NCI-H2171 treated with DMSO at 0.1 percent for 48 hours (cell line): ENCODE data around the gene KDM4B.

Source experiments
- DNase-seq: peaks from one replicate; lab custom pipeline; 2025; lab: John Stamatoyannopoulos, UW

The KDM4B gene

DNA sequence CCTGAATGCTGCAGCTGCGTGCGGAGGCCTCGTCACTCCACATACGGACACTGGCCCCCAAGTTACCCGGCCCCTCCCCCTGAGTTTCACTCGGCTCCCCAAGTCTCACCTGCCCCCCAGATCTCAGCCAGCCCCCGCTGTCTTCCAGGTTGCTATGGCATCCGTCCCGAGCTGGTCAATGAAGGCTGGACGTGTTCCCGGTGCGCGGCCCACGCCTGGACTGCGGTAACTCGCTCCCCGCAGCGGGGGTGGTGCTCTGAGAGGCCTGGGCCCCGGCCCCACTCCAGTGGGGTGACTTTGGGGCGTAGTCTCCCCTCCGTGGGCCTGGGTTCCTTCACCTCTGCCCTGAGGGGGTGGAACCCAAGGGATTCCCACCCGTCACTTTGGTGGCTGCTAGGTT lies 168.2 kb downstream of the KDM4B start:
- DNase-seq: no peak

GRCh38 chr19:5137571-5138124 lies 168.7 kb downstream of the KDM4B start:
- no peak for DNase-seq

DNA sequence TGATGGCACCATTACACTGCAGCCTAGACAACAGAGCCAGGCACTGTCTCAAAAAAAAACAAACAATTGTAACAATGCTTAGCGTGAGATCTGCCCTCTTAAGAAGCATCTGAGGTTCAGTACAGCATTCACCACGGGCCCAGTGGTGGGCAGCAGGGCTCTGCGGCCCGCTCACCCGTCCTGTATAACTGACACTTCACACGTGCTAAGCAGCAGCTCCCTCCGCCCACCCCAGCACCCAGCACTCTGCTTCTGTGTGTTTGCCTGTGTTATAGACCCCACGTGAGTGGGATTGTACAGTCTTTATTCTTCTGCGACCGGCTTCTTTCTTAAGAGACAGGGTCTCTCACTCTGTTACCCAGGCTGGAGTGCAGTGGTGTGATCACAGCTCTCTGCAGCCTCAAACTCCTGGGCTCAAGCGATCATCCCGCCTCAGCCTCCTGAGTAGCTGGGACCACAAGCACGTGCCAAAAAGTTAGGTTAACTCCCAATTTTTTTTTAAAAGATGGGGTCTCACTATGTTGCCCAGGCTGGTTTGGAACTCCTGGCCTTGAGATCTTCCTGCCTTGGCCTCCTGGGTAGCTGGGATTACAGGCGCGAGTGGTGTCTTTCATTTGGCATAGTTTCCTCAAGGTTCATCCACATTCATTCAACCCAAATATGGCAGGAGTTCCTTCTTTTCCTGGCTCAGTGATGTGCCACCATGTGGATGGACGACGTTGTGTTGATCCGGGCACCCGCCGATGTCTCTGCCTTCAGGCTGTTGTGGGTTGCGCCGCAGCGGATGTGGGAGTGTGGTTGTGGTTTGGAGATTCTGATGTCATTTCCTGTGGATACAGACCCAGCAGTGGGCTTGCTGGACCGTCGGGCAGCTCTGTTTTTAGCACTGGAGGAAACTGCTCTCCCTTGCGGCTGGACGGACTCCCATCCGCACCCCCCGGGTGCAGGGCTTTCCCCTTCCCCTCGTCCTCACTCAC lies 170.0 kb downstream of the KDM4B start:
- no peak for DNase-seq

DNA sequence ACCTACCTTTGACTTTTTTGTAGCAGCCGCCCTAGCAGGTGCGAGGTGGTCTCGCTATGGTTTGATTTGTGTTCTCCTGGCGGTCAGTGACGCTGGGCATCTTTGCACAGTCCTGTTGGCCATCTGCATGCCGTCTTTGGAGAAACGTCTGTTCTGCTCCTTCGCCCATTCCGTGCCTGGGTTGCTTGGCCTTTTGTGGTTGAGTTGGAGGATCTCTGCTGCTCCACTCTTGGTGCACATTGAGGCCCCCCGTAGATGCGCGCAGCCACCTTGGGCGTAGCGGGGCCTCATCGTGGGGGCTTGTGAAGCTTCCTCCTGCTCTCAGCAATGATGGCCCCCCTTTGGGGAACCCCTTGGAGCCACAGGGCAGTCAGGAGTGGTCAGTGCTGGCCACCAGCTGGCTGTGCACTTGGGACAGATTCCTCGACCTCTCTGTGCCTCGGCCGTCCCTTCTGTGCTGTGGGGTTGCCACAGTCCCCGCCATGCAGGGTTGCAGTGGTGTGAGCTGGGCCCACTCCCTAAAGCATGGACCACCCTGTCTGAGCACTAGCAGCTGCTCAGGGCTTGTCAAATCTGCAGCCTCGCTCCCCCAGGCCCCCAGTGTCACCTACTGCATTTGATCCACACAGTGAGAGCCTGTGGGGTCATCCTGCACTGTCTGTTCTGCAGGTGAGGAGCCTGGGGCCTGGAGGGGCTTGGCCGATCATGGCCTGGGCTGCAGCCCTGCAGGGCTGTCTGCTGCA lies 170.8 kb downstream of the KDM4B start:
- DNase-seq: no peak

GRCh38 chr19:5141129-5141849 lies 172.4 kb downstream of the KDM4B start:
- no peak for DNase-seq

DNA sequence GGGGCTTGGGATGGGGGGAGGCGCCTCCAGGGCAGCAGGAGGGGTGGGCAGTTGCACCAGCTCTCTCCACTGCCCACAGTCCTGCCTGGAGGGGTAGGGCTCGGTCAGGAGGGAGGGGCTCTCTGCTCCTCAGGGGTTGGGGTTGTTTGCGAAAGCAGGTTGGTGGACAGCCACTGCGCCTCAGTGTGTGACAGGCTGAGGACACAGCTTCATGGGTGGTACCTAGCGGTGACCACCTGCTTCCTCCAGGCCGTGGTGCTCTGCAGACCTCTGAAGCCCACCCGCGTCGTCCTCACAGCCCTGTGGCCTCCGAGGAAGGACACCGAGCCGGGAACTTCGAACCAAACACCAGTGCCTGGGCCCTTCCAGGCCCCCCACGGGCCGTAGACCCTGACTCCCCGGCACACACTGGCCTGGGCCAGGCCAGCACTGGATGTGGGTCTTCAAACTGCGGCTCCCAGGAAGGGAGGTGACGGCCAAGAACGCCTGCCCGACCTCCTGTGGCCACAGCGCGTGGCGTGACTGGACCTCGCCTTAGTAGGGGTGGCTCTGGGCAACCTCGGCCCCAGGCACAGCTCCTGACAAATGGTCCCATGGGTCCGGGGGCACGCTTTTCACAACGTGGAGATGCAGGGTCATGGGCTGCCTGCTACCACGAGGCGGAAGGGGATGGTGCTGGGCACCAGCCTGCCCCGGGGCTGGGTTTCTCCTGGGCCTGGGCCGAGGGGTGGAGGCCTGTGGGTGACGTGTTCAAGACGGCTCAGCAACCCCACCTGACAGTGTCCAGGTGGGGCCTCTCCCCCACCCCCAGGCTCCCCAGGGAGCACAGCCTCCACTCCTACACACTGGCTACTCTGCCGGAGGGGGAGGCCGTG lies 173.2 kb downstream of the KDM4B start:
- DNase-seq: no peak

DNA sequence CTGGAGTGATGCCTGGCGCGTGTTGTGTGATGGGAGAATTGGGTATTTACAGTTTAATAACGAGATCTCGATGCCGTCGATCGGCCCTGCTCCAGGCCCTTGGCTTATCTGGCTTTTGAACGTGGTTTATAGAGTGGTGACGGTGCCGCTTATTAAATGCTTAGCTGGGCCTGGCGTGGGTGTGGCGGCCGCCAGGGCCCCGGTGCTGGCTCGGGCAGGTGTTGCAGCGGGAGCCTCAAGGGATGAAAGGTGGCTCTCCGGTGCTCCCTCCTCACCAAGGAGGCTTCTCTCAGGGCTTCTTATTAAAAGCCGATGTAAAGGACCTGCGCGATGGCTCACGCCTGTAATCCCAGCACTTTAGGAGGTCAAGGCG lies 173.8 kb downstream of the KDM4B start:
- DNase-seq: no peak

DNA sequence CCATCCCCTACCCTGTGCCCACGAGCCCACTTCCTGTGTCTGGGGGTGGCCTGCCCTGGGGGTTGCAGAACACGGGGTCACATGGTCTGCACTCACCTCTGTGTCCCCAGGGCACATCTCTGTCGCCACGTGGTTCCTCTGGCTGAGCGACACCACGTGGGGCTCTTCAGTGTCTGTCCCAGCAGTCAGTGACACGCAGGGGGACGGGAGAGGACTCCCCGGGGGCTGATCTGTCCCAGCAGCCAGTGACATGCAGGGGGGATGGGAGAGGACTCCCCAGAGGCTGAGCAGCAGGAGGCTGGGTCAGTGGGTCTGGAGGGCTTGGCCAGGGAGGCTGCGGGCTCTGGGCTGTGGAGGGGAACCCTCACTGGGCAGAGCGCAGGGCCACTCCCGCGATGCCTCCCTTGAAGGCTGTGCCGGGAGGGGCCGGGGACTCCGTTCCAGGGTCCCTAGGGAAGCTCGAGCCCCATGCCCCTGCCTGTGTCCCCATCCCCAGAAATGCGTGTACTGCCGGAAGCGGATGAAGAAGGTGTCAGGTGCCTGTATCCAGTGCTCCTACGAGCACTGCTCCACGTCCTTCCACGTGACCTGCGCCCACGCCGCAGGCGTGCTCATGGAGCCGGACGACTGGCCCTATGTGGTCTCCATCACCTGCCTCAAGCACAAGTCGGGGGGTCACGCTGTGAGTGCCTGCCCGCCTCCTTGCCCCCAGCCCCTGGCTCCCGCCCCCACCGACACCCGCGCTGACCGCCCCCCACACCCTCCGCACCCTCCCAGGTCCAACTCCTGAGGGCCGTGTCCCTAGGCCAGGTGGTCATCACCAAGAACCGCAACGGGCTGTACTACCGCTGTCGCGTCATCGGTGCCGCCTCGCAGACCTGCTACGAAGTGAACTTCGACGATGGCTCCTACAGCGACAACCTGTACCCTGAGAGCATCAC lies 174.8 kb downstream of the KDM4B start:
- DNase-seq: no peak

GRCh38 chr19:5144545-5145179 lies 175.7 kb downstream of the KDM4B start:
- no peak for DNase-seq

GRCh38 chr19:5145521-5146511 lies 176.9 kb downstream of the KDM4B start:
- DNase-seq: no peak

DNA sequence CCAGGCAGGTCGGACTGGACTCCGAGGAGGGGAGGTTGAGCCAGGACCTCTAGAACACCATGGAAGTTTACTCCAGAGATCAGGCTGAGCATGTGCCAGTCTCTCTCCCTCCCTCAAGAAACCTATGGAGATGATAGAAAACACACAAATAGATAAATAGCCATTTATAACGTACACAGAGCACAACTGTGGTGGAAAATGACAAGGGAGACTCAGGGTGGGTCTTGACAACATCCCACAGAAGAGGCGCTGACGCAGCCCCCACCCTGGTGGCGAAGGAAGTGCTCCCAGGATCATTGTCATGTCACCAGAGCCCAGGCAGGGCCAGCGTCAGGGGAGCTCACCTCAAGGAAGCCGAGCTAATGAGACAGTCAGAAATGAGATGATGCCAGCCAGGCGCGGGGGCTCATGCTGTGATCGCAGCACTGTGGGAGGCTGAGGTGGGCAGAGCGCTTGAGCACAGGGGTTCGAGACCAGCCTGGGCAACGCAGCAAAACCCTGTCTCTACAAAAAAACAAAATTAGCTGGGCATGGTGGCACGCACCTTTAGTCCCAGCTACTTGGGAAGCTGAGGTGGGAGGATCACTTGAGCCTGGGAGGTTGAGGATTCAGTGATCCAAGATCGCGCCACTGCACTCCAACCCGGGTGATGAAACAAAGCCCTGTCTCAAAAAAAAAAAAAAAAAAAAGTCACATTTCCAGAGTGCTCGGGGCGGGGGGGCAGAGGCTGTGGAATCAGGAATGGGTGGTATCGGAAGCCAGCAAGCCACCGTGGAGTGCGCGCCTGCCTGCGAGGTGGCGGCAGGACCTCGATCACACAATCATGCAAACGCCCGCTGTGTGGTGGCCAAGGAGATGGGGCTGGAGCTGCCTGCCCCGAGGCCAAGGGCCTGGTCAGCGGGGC lies 178.4 kb downstream of the KDM4B start:
- no peak for DNase-seq

DNA sequence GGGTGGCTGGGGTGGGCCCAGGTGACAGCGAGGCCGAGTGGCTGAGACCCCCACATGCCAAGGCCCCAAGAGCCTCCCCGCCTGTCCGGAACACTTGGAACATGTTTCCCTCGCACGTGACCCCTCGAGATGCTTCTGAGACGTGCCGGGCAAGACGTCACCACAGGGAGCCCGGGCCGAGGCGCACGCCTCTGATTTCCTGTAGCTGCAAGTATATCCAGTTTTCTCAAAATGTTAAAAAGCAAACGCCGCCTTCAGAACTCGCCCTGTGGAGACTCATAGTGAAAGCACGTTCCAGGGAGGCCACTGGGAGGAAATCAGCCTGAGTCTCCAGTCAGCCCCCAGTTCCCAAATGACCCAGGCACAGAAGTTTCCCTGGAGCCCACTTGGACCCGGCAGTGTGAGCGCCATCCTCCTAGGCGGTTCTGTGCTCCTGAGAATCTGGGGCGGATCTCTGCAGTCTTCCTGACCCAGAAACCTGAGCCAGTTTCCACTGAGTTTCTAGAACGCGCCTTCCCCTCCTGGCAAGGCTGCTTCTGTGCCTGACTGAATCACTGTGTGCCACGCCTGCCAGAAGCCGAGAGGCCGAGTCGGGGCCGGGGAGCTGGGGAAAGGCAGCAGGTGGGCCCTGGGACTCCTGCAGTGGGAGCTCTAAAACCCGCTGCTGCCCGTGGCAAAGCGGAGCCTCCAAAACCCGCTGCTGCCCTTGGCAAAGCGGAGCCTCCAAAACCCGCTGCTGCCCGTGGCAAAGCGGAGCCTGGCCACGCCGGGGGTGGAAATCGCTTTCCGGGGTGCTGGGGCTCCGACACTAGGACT lies 179.3 kb downstream of the KDM4B start:
- DNase-seq: no peak

DNA sequence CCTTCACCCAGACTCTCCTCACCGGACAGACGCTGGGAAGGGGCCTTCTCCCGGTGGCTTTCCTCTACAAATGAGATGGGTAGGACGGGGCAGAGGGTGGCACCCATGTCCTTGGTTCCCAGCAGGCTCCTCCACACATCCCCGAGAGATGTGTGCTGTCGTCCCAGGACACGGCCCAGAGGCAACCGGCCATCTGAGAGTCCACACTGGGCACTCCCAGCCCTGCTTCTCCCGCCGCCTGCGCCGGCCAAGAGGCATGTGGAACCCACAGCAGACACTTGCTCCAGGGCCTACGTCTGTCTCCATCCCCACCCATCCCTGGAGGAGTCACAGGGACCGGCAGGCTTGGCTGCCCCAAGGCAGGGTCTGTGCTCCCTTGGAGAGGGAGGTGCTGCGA lies 179.9 kb downstream of the KDM4B start:
- DNase-seq: no peak

DNA sequence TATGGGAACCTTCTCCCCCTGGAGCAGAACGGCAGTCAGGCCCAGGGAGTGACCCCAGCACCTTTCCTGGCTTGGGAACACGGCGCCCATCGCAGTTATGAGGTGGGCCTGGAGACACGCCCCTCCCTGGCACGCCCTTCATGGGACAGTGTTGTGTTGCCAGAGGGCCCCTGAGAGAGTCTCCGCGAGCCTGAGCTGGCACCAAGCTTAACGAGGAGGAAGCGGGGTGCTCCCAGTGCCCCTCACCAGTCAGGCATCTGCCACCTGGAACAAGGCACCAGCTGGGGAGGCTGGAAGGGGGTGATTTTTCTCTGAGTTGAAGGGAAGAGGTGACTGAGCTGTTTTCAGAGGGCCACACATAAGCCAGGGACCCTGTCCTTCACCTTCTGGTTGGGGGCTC lies 180.6 kb downstream of the KDM4B start:
- DNase-seq: no peak

- no peak for DNase-seq
These were observed 181.3 kb downstream of the KDM4B start for GRCh38 chr19:5149932-5150901.
